PC-9 (cell line): ENCODE results near the gene ITPKB. TPM values are rescaled to one million over a fixed set of nuclear protein-coding genes. Genes with fewer than 3 reads are reported as not detected.

ENCODE experiments used
- BruUV-seq: library from RNA; stranded (reverse); fragments of 400-500 nt; replicated peaks from 2 replicates; lab custom pipeline; 2021; lab: Mats Ljungman, UMichigan
- CTCF ChIA-PET: fragments of 300-600 bp; sonication (Branson Sonifier 250); formaldehyde crosslinking; loops from one replicate; lab custom pipeline; 2022; ENCODE audit warnings: antibody characterized with exemption; lab: Charles Lee
- POLR2A ChIA-PET: fragments of 300-600 bp; sonication (Branson Sonifier 250); formaldehyde crosslinking; loops from one replicate; lab custom pipeline; 2022; ENCODE audit warnings: antibody characterized with exemption; ENCODE audit not compliant: unreplicated experiment; lab: Charles Lee
- DNase-seq, 2 experiments: peaks; one replicate each; pipeline versions ENCODE4 v3.0.0 to v3.0.0-alpha.2; 2015 to 2022; ENCODE audit warnings: mixed read lengths in 1 of 2
- H2AFZ ChIP-seq: fragments of 200-600 bp; sonication (generic); 2 replicates; pipeline ENCODE4 v1.8.1; 2017; ENCODE audit warnings: antibody characterized with exemption
- H3F3A ChIP-seq: fragments of 200-600 bp; sonication (generic); 2 replicates; pipeline ENCODE4 v1.8.1; 2017; ENCODE audit warnings: antibody characterized with exemption, mild to moderate bottlenecking, low read depth; ENCODE audit not compliant: insufficient read depth
- H3K27ac ChIP-seq: fragments of 200-600 bp; sonication (generic); 2 replicates; pipeline ENCODE4 v1.6.1; 2016; ENCODE audit warnings: mixed run types
- H3K27me3 ChIP-seq: fragments of 200-600 bp; sonication (generic); 2 replicates; pipeline ENCODE4 v1.6.1; 2016; ENCODE audit warnings: low read depth, mixed run types; ENCODE audit not compliant: insufficient read depth
- H3K36me3 ChIP-seq: fragments of 200-600 bp; sonication (generic); 2 replicates; pipeline ENCODE4 v1.6.1; 2016; ENCODE audit warnings: low read depth, mixed run types
- H3K4me1 ChIP-seq: fragments of 200-600 bp; sonication (generic); replicated peaks from 2 replicates; pipeline ENCODE4 v1.6.1; 2016; ENCODE audit warnings: mixed run types; ENCODE audit not compliant: insufficient read depth
- H3K4me2 ChIP-seq: fragments of 200-600 bp; sonication (generic); 2 replicates; pipeline ENCODE4 v1.6.1; 2017; ENCODE audit warnings: mixed run types
- H3K4me3 ChIP-seq: fragments of 200-600 bp; sonication (generic); 2 replicates; pipeline ENCODE4 v1.6.1; 2016; ENCODE audit warnings: mixed run types
- H3K79me2 ChIP-seq: fragments of 200-600 bp; sonication (generic); 2 replicates; pipeline ENCODE4 v1.6.1; 2017; ENCODE audit warnings: low read depth, mixed run types
- H3K9me2 ChIP-seq: fragments of 200-600 bp; sonication (generic); 2 replicates; pipeline ENCODE4 v1.8.1; 2017; ENCODE audit warnings: mild to moderate bottlenecking; ENCODE audit not compliant: insufficient read depth
- H3K9me3 ChIP-seq: fragments of 200-600 bp; sonication (generic); 2 replicates; pipeline ENCODE4 v1.8.1; 2016; ENCODE audit warnings: low read depth; ENCODE audit not compliant: insufficient read depth
- H4K20me1 ChIP-seq: fragments of 200-600 bp; sonication (generic); 2 replicates; pipeline ENCODE4 v1.8.1; 2017; ENCODE audit not compliant: insufficient read depth
- EZH2 ChIP-seq: fragments of 200-600 bp; sonication (generic); IDR thresholded peaks from 2 replicates; pipeline ENCODE4 v1.8.0; 2017; ENCODE audit warnings: antibody characterized with exemption, low read depth
- intact Hi-C: fragments of 100-400 bp; cut with micrococcal nuclease; formaldehyde crosslinking; loops from one replicate; pipeline ENCODE4 v1.10.0; 2022; ENCODE audit not compliant: unreplicated experiment
- total RNA-seq: library from RNA; stranded (reverse); gene quantifications from 2 replicates; pipeline ENCODE4 v1.2.3, GENCODE V29; 2021
- TF ChIP-seq, protein P1 (sequence below): fragments of 200-600 bp; sonication (generic); conservative IDR thresholded peaks from 2 replicates; pipeline ENCODE4 v1.6.1; 2017; ENCODE audit warnings: mixed run types, antibody characterized with exemption, mild to moderate bottlenecking, moderate library complexity

The ITPKB gene
- total RNA-seq, 1 experiment from 2014 or later, result 13.4 TPM

DNA sequence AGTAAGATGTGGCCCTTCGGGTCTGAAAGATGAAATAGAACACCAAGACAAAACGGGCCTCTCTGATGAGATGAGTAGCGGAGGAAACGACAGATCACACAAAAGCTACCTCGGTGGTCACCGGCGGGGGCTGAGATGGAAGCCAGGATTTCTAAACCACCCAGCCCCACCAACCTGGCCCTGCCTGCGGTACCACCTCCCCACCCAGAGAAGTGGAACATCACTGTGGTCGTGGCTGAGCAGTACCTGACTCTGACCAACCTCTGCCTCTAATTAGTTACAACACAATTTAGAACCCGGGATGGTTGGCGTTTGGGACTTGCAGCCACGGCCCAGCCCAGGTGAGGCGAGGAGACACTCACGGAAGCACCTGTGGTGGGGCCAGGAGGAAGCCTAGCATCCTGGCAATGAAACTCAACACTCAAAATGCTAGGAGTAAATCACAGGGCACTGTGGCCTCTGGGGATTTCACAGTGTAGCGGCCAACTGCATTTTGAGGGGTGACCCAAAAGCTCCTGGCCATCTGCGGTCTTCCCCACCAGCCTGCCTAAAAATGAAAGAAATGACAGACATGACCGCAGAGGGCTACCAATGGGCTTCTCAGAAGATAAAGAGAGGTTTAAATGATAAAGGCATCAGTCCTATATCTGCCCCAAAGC, 73.4 kb downstream of the ITPKB start:
- ChIA-PET CTCF (no interaction called here), POLR2A (no interaction called here)
- no peaks in the 10 kb centered on the region for H4K20me1 ChIP-seq
- no peaks in the 10 kb centered on the region for H3K36me3 ChIP-seq
- no peaks in the 10 kb centered on the region for H3K9me2 ChIP-seq
- BruUV-seq, result no TSS peak
- H3K79me2 ChIP-seq, result peaks cover 15% of the 10 kb centered on the region; the same call in 1 of the 2 replicates
- intact Hi-C loops, result no loop called here
- H3K4me2 ChIP-seq, result peak overlapping the region; percentile 53; the same call in 1 of the 2 replicates
- peaks cover 36% of the 10 kb centered on the region for H3F3A ChIP-seq
- DNase-seq, result no peak
- no peak overlapping the region for H3K27ac ChIP-seq
- H3K4me3 ChIP-seq, result no peak overlapping the region
- no peak overlapping the region for H2AFZ ChIP-seq
- no peak for TF ChIP-seq EZH2
- TF ChIP-seq, protein P1, sequence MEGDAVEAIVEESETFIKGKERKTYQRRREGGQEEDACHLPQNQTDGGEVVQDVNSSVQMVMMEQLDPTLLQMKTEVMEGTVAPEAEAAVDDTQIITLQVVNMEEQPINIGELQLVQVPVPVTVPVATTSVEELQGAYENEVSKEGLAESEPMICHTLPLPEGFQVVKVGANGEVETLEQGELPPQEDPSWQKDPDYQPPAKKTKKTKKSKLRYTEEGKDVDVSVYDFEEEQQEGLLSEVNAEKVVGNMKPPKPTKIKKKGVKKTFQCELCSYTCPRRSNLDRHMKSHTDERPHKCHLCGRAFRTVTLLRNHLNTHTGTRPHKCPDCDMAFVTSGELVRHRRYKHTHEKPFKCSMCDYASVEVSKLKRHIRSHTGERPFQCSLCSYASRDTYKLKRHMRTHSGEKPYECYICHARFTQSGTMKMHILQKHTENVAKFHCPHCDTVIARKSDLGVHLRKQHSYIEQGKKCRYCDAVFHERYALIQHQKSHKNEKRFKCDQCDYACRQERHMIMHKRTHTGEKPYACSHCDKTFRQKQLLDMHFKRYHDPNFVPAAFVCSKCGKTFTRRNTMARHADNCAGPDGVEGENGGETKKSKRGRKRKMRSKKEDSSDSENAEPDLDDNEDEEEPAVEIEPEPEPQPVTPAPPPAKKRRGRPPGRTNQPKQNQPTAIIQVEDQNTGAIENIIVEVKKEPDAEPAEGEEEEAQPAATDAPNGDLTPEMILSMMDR, result no peak
- no peaks in the 10 kb centered on the region for H3K9me3 ChIP-seq
- peaks cover 42% of the 10 kb centered on the region for H3K4me1 ChIP-seq
- no peaks in the 10 kb centered on the region for H3K27me3 ChIP-seq

DNA sequence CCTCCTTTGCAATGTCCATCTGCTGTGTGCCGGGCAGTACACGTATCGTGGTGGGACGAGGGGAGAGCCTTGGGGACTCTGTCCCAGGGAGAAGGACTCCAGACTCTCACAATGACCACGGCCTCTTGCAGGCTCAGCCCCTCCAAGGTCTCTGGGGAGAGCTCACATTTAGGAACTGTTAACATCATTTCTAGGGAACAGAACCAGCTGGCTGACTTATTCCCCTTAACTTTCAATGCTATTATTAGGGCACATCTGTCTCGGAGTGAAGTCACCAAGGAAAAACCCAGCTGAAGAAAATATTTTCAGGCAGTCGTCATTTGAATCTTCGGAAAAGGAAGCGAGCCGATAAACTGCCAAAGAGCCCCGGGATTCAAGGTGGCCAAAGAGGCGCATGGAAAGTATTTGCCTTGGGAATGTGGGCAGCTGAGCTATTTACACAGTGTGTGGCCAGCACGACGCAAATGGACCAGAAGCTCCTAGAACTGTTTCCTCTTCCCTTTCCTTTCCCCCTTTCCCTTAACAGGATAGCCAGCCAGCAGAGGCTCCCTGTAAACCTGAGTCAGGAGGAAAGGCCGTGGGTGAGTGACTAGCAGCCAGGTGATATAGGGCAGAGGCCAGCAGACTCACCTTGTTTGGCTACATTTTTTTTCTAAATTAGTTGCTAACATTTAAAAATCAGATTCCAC, 74.5 kb downstream of the ITPKB start:
- CTCF ChIA-PET, result interaction anchor here (0.6 kb wide), 1 partner anchor 132 kb away, joined by 5 read pairs; no protein-coding TSS in a partner anchor
- H3K4me2 ChIP-seq, result peak overlapping the region; percentile 53

GRCh38 chr1:226663327-226663704, 75.8 kb downstream of the ITPKB start:
- ChIA-PET POLR2A (no interaction called here), CTCF (no interaction called here)
- Histone ChIP-seq H3F3A (peaks cover 36% of the 10 kb centered on the region), H4K20me1 (no peaks in the 10 kb centered on the region), H3K4me1 (peaks cover 42% of the 10 kb centered on the region), H3K79me2 (peaks cover 23% of the 10 kb centered on the region; the same call in 1 of the 2 replicates), H3K4me2 (peak overlapping the region; percentile 71), H3K9me3 (no peaks in the 10 kb centered on the region), H3K4me3 (peak overlapping the region; percentile 38; the same call in 1 of the 2 replicates), H2AFZ (no peak overlapping the region), H3K27ac (peak overlapping the region; percentile 59), H3K9me2 (no peaks in the 10 kb centered on the region), H3K36me3 (no peaks in the 10 kb centered on the region), H3K27me3 (no peaks in the 10 kb centered on the region)
- TF ChIP-seq EZH2, result no peak
- TF ChIP-seq, protein P1, result no peak
- no TSS peak for BruUV-seq
- intact Hi-C loops, result loop anchor here (2.0 to 5.0 kb wide), 2 partner anchors 17 to 74 kb away; partner anchors contain the start of gene ITPKB
- peak in 1 of 2 experiments; percentile 54 for DNase-seq

More for the DNA sequence above, 74.5 kb downstream of the ITPKB start:
- no peaks in the 10 kb centered on the region for H3K36me3 ChIP-seq
- no peak overlapping the region; the same call in 1 of the 2 replicates for H3K4me3 ChIP-seq
- peaks cover 23% of the 10 kb centered on the region; the same call in 1 of the 2 replicates for H3K79me2 ChIP-seq
- POLR2A ChIA-PET, result no interaction called here
- no peak overlapping the region for H2AFZ ChIP-seq
- no peaks in the 10 kb centered on the region for H3K9me3 ChIP-seq
- H3K27me3 ChIP-seq, result no peaks in the 10 kb centered on the region
- H4K20me1 ChIP-seq, result no peaks in the 10 kb centered on the region
- DNase-seq, result peak in 1 of 2 experiments; percentile 48
- intact Hi-C loops, result loop anchor here (5.0 kb wide), 1 partner anchor 73 kb away; the partner anchor contains the start of gene ITPKB
- BruUV-seq, result no TSS peak
- no peak for TF ChIP-seq EZH2
- H3K4me1 ChIP-seq, result peaks cover 42% of the 10 kb centered on the region
- peaks cover 36% of the 10 kb centered on the region for H3F3A ChIP-seq
- H3K9me2 ChIP-seq, result no peaks in the 10 kb centered on the region
- H3K27ac ChIP-seq, result no peak overlapping the region
